LoVo (cell line): ENCODE data around the gene DGCR6L.
"Not testable (repeated sequence)": the region's sequence is repeated elsewhere in the genome, so short reads cannot be mapped to it uniquely, and the experiment has no call there.

Source experiments
- DNase-seq: peaks from one replicate; pipeline ENCODE4 v3.0.0-alpha.2; 2016; ENCODE audit warnings: low spot score

Gene DGCR6L

DNA sequence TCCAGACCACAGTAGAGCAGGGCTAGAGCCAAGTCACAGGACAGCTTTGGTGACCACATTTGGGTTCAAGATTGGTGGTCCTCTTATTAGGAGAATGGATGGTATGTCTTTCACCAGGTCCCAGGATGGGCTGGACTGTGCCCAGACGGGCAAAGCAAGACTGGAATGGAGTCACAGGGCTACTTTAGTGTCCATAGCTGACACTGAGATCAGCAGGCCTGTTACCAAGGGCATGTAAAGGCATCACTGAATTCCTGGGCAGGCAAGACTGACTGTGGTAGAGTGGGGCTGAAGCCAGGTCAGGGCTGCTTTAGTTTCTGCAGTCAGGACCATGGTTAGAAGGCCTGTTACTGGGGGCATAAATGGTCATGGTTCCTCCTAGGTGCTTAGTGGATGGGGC is 6.1 kb upstream of the DGCR6L start:
- DNase-seq: not testable (repeated sequence)

DNA sequence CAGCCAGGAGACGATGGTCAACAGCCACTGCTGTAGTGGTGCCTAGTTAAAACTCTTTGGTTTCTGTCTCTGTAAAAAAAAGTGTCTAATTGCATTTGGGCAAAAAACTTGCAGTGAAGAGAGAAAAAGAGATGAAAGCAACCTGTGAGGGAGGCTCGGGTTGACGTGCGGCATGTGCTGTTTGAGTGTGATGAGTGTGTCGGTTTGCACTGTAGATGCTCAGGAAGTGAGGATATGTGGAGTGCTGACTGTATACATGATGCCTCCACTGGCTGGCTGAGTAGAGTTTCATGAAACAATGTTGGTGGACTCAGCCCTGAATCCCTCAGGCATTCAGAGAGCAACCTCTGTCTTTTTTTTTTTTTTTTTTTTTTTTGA is 4.3 kb upstream of the DGCR6L start:
- no peak for DNase-seq

DNA sequence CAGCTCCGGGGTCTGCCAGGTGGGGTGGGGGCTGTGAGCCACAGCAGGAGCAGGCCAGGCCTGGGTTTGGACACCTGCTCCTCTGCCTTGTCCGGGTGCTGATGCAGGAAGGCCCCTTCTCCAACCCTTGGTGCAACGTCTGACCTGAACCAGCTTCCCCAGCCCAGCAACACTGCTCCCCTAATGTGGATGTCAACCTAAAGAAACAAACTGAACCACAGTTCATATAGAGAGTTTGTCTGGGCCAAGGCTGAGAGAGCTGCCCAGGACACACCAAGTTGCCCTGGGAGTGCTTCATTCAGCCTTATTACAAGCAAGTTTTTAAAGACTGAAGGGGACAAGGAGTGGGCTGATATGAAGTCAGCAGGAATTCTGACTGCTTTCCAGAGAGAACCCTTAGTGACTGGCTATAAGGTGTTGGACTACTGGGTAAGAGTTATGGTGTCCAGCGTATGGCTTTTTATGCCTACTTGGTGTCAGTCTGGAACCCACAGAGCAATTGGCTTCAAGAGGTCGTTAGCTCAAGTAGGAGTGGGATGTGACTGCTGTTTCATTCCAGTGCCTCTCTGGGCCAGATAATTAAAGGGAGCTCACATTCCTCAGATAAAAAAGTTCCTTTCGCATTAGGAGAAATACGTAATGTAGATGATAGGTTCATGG is 1.8 kb upstream of the DGCR6L start:
- not testable (repeated sequence) for DNase-seq

DNA sequence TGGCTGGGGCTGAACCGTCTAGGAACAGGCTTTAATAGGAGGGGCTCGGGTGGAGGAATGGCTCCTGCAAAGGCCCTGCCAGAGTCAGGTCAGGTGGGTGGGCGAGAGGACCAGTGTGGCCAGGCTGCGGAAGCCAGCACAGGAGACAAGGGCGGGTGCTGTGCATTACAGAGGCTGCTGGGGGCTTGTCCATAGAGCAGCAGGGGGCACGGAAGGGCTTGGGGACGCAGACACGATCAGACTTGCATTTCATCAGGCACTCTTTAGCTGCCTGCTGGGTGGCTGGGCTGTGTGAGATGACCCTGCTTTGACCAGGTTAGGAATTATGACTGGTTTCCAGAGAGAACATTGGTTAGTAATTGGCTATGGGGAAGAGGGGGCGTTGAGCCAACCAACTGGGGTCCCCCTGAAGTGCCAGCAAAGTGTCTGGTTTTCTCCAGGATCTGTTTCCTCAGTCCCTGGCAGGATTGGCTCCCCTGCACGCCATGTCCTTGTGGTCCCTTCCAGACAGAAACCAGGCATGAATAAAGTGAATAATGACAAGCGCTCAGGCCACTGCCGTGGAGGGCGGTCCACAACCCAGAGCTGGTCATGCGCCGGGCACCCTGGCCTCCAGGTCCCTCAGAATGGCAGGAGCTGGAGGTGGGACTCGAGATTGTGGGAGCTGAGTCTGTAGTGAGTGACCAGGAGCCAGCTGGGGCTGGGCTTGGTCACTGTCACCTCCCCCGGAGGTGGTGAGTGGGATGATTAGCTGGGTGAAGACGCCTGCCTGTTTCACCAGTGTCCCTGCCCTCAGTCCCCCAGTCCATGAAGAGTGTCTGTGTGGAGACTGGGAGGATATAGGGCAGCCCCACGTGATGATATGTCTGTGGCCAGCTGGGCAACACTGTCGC is 1.0 kb upstream of the DGCR6L start:
- not testable (repeated sequence) for DNase-seq

DNA sequence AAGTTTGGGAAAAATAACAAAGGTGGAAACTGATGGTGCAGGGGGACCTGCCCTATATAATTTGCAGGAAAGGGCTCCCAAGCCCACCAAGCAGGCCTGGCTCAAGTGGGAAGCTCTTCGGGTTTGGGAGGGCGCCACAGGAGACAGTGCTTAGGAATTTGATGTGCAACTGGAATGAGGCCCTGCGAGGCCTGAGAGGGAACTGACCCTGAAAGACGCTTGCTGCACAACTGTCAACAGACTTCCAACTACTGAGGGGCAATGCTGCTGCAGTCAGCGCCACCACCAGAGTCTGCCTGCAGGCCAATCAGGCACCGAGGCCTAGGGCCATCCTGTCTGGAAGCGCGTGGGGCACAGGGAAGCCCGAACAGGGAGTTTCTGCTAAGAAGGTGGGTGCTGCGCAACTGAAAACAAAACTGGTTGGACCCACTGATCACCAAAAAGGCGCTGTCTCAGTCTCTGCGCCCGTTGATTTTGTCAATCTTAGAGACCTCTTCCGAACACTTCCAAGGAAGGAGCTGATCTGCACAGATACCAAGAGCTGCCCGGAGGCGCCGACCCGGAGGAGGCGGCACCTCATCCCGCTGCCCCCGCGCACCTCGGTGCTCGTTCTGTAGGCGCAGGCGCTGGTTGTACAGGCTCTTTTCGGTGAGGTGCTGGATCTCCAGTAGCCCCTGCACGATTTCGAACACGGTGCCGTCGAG is 667 bp downstream of the DGCR6L start:
- DNase-seq: peak; percentile 3

DNA sequence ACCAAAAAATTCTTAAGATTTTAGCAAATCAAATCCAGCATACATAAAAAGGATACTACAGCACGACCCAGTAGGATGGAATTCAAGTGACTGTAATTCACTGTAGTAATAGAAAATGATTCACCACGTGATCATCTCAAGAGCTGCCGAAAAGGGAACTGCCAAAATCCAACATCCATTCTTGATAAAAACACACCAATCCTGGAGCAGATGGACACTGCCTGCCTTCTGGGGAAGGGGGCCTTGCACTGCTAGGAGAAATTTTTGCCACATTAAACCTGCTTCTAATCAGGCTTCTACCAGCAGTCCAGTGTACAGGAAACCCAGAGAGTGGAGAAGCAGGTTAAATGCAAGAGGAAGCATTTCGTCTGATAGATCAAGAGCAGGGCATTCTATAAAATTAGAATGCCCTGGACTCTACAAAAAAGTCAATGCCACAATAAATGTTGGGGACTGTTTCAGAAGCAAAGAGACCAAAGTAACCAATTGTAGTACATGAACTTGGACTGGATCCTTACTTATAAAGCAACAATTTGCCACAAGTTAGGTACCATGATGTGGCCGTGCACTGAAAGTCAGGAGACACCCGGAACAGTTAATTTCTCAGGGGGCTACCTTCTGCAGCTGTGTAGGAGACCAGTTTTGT is 1.7 kb downstream of the DGCR6L start:
- DNase-seq: not testable (repeated sequence)

DNA sequence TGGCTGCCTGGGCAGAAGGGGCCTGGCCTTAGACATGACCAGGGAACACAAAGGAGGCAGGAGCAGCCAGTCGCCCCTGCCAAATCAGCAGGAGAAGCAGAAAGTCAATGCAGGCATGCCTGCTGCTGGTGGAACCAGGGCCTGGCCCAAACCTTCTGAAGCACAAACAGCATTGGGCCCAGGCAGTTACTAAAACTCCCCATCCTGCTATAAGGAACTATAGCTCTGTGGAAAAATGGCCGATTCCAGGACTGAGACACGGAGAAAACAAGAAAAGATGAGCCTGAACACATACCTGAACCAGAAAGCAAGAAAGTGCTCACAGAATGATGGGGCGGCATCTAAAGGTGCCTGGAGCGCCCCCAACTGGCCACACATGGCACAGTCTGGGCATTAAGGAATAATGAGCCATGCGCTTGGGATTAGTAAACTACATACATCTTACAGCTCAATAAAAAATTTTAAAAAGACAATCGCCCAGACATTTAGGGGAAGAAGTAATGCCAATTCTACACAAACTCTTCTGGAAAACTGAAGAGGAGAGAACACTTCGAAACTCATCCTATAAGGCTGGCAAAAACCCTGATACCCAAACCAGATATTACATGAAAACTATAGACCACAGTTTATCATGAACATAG is 2.3 kb downstream of the DGCR6L start:
- DNase-seq: not testable (repeated sequence)

DNA sequence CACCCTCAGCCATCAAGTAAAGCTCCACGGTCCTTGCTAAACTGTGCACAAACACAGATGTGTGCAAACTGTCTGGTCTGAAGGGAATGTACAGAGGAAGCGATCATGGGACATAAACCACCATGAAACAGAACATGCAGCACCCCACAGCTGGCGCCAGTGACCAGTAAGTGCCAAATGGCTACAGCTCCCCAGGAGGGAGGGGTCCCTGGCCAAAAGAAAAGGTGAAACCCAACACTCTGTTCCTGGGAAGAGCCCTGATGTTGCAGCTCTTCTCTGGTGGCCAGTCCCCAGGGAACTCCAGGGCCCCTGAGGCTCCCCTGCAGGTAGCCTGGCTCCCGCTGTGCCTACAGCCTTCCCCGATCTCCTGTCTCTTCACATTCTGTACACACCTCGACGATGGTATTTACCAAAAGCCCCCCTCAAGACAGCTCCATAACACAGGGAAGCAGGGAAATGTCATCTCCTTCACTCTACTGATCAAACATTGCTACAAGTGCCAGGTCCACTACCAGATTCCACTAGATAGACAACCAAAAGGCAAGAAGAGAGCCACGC is 2.9 kb downstream of the DGCR6L start:
- DNase-seq: no peak

DNA sequence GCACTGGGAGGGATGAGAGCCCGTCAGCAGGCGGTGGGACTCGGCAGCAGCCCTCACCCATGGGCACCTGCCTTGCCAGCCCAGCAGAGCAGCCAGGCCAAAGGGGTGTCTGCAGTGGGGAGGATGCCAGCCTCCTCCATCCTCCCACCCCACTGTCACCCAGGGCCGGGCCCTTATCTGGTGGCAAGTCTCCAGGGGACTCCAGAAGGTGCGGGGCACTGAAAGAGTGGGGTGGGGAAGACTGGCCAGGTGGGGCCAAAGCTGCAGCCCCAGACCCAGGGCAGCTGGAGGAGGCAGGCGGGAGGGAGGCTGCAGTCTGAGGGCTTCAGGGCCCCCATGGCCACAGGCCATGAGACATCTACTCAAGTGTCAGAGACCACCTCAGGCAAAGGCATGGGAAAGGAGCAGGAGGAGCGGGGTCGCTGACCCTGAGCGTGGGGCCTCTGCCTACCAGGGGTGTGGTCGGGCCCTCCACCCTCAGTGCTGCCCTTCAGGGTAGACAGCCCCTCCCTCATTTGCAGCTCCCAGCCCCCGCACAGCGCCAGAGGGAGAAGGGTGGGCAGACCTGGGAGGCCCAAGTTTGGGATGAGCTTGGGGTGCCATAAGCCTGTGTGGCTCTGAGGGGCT is 3.5 kb downstream of the DGCR6L start:
- DNase-seq: no peak

DNA sequence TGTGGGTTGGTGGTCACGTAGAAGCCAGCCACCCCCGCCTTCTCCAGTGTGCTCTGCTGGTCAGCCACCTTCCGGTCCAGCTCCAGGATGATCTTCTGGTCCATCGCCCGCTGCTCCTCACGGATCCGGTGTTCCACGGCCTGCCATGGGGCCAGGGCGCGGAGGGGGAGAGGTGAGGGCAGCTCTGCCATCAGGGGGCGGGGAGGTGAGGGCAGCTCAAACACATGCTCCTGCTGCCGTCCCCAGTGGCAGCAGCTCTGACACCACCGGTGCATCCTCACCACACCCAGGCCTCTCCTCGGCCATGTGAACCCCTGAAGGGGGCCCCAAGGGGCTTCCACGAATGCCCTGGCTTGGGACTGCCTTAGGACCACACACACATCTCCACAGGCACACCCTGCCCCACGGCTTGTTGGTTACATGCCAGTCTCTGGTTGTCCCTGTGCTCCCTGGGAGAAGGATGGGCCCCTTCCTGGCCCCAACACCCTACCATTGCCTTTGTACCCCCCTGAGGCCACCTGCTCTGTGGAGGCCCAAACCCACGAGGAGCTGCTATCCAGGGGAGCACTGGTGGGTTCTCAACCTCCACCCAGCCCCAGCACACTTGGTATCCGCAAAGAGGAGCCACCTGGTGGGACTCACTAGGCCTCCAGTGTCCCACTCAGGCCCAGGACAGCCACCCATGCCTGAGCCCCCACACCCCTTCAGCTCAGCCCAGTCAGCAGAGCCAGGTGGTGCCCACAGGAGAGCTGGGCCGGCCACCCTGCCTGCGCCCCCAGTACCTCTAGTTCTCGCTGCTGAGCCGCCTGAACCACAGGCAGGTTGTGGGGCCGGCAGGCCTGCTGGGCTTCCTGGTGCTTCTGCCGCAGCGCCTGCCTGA is 4.3 kb downstream of the DGCR6L start:
- DNase-seq: no peak

DNA sequence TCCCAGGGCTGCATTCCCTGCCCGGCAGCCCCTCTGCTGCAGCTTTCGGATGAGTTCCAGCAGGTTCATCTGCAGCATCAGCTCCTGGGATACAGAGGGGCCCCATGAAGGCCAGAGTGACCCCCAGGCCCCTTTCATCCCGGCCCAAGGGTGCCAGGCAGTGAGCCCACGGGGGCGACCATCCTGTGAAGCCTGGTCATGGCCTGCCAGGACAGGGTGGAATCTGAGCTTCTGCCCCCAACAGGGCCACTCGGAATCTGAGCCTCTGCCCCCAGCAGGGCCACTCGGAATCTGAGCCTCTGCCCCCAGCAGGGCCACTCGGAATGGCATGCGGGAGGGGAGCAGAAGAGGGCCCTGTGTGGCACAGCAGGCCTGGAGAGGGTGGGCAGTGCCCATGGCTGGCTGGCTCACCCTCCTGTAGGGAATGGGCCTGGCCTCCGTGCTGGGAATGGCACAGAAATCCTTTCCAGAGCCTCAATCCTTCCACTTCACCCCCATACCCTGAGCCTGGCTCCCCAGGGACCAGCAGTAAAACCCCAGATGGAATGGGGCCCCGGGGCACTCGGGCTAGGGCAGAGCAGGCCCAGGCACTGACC is 5.0 kb downstream of the DGCR6L start:
- DNase-seq: not testable (repeated sequence)

DNA sequence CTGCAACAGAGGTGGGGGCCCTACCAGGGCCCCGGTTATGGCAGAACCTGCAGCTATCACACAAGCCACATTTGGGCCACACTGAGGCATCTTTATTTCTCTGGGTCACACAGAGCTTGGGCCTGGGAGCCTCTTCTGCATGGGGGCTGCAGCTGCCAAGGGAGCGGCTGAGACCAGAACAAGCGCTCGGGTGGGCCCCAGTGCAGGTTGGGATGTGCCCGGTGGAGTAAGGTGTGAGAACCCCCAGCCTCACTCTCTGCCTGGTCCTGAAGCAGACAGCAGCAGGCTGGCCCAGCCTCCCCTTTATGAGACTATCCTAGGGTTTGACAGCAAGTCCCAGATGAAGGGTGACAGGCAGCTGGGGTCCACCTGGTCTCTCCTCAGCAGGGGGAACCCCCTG is 5.7 kb downstream of the DGCR6L start:
- DNase-seq: not testable (repeated sequence)

DNA sequence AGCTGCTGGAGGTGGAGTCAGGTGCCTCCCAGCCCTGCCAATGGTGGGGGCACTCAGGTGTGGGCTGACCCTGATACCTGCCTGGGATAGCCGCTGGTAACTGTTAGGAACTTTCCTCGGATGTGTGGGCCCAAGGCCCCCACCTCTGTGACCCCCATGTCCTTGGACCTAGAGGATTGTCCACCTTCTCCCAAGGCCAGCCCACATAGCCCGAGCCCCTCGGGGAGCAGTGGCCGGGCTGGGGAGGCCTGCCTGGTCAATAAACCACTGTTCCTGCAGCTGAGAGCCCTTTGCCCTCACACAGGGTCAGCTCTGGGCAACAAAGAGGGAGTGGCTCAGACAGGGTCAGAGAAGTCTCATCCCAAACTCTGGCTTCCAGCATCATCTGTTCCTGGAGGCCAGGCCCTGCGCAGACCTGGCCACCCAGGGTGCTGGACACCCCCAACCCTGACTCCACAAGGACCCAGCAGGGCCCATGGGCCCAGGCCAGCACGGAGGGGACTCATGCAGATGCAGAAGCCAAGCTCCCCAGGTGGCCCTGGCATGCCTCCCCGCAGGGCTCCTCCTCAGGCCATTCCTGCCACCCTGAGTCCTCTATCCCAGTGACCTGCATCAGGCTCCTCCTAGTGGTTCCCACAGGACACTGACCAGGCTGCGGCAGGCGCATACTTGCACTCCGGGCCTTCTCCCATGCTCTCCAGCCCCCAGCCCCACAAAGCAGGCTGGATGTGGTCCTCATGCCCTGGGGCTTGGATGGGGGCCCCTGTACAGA is 6.4 kb downstream of the DGCR6L start:
- DNase-seq: not testable (repeated sequence)

DNA sequence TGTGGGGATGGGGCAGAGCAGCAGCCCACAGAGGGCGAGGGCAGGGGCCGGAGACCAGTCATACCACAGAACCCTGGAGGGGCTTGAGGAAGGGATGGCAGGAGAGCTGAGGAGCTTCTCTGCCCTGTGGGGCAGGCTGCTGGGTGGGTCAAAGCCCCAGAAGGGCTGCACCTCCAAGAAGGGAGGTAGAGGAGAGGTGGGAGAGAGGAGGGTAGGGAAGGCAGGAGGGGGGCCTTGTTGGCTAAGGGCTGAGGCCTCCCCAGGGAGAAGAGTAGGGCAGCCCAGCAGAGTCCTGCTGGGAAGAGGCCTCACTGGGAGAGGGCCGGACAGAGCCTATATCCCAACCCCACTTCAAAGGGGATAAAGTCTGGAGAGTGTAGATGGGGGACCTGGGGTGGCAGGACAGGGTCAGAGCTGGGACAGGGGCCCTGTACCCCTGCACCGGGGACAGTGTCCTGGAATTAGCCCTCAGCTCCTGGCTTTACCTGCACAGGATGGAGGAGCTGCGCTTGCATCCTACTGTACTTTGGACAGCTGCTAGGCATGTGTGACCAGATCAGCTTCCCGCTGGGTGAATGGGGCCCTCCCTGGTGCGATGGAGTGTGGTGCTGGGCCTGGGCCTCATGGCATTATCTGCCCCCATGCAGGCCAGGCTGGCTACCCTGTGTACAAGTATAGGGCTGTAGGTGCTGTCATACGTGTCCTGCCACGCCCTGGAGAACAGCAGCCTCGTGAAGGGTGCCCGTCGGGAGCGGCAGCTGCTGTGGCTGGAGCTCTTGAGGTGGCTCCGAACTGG is 7.3 kb downstream of the DGCR6L start:
- DNase-seq: no peak

DNA sequence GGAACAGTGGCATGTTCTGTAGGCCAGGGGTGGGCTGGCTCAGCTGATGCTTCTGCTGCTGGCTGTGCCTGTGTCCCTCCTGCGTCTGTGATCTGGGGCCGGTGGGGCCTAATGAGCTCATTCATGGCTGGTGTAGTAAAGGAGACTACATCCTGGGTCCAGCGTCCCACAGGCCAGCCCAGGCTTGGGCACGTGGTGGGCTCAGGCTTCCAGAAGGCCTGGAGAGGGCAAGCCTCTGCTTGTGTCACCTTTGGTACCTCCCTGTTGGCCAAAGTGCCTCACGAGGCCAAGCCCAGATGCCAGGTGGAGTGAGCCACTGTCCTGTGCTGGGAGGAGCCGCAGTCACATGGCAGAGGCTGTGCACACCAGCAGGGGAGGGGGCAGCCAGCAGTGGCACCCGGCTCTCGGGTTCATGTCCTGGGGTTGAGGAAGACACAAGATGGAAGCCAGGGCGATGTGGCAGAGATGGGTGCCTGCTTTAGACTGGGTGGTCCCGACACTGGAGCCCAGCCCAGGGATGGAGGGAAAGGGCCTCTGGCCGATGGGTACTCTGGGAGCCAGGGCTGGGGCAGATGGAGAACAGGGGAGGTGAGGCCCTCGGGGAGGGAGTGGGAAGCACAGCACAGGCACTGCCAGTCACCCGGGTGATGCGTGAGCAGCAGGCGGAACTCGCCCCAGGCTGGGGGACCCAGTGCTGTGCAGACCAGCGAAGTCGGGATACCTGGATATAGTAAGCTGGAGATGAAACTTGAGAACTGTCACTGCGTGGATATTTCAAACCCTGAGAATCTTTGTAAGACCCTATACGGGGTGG is 8.4 kb downstream of the DGCR6L start:
- not testable (repeated sequence) for DNase-seq

DNA sequence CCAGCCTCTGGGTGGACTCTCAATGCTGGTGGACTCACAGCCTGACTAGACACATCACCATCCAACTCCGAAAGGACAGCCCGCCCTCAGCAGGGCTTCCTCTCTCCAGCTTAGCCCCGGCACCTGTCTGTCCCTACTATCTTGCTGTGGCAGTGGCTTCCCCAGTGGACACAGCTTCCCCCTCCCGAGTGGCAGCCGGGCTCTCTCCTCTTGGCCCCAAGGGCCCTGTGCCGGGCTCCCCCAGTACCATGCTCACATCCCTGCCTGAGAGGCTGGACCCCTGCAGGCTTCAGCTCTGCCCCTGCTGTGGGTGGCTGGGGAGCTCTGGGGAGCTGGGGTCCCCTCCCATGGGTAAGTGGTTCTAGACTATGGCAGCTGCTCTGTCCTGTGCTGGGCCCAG is 9.1 kb downstream of the DGCR6L start:
- DNase-seq: not testable (repeated sequence)

DNA sequence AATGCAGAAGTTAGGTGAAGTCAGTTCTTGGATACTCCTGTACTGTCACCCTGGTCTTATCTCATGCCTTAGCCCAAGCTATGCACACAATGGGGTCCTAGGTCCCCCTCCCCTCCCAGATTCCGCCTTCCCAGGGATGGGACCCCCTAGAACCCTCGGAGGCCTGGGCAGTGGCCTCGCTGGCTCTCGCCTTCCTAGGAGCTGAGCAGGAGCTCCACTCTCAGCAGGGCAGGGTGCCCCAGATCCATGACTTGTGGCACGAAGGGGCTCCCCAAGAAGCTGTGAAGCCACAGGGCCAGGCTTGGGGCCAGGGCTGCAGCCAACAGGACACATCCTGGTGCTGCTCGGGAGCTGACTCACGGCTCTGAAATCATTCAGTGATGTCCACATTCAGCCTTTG is 9.7 kb downstream of the DGCR6L start:
- DNase-seq: not testable (repeated sequence)
